IPS DF 6.9 (cell line): Measurements from ENCODE around the gene FRMD7.

ENCODE experiments used
- DNase-seq: peaks from one replicate; pipeline ENCODE4 v3.0.0-alpha.2; 2013; ENCODE audit warnings: low read depth, low spot score
- H3K27ac ChIP-seq: one replicate; pipeline ENCODE4 v1.5.1; 2013; ENCODE audit warnings: low read length, control low read depth
- H3K27me3 ChIP-seq: 2 replicates; pipeline ENCODE4 v1.6.1; 2013; ENCODE audit warnings: mild to moderate bottlenecking, low read length; ENCODE audit not compliant: control insufficient read depth, insufficient read depth
- H3K36me3 ChIP-seq: 2 replicates; pipeline ENCODE4 v1.6.1; 2013; ENCODE audit warnings: low read length; ENCODE audit not compliant: control insufficient read depth, insufficient read depth
- H3K4me1 ChIP-seq: 2 replicates; pipeline ENCODE4 v1.6.1; 2013; ENCODE audit warnings: low read length; ENCODE audit not compliant: control insufficient read depth, insufficient read depth
- H3K4me3 ChIP-seq: 2 replicates; pipeline ENCODE4 v1.5.1; 2013; ENCODE audit warnings: mild to moderate bottlenecking, low read length
- H3K9me3 ChIP-seq: 2 replicates; pipeline ENCODE4 v1.6.1; 2013; ENCODE audit warnings: low read length, inconsistent platforms; ENCODE audit not compliant: control insufficient read depth, insufficient read depth
- WGBS: extraction: QIAGEN DNeasy Blood & Tissue Kit; methylation state at CpG from one replicate; pipeline ENCODE4 v1.1.7; 2013; ENCODE audit warnings: mixed read lengths, missing lambda C conversion rate; ENCODE audit not compliant: insufficient read length, insufficient coverage; 5-methylcytosine and 5-hydroxymethylcytosine counted together

Gene FRMD7

GRCh38 chrX:132041015-132041414, 86.8 kb downstream of the FRMD7 start:
- Histone ChIP-seq H3K4me3 (no peak overlapping the region), H3K27ac (no peak overlapping the region), H3K9me3 (no peaks in the 10 kb centered on the region), H3K4me1 (peaks cover 1% of the 10 kb centered on the region; the same call in 1 of the 2 replicates), H3K27me3 (no peaks in the 10 kb centered on the region), H3K36me3 (no peaks in the 10 kb centered on the region)
- no peak for DNase-seq
- no CpG with 5 or more reads among the region's 4 CpGs for WGBS

GRCh38 chrX:132040066-132040465, 87.8 kb downstream of the FRMD7 start:
- H3K4me3 ChIP-seq = no peak overlapping the region
- H3K4me1 ChIP-seq = no peaks in the 10 kb centered on the region; the same call in 1 of the 2 replicates
- no peaks in the 10 kb centered on the region for H3K27me3 ChIP-seq
- DNase-seq = no peak
- H3K9me3 ChIP-seq = no peaks in the 10 kb centered on the region
- WGBS = no CpG with 5 or more reads among the region's 2 CpGs
- no peak overlapping the region for H3K27ac ChIP-seq
- H3K36me3 ChIP-seq = no peaks in the 10 kb centered on the region

- no peak overlapping the region for H3K4me3 ChIP-seq
- DNase-seq = no peak
- H3K9me3 ChIP-seq = no peaks in the 10 kb centered on the region
- H3K27ac ChIP-seq = no peak overlapping the region
- no peaks in the 10 kb centered on the region for H3K27me3 ChIP-seq
- H3K36me3 ChIP-seq = no peaks in the 10 kb centered on the region
- no CpG with 5 or more reads among the region's 5 CpGs for WGBS
- no peaks in the 10 kb centered on the region for H3K4me1 ChIP-seq
Observed at GRCh38 chrX:132037479-132037993, 90.3 kb downstream of the FRMD7 start.

GRCh38 chrX:132034648-132035047, 93.2 kb downstream of the FRMD7 start:
- Histone ChIP-seq H3K36me3 (no peaks in the 10 kb centered on the region), H3K27me3 (no peaks in the 10 kb centered on the region), H3K27ac (no peak overlapping the region), H3K4me1 (no peaks in the 10 kb centered on the region), H3K4me3 (no peak overlapping the region), H3K9me3 (no peaks in the 10 kb centered on the region)
- DNase-seq = no peak
- WGBS = no CpG with 5 or more reads among the region's 3 CpGs

GRCh38 chrX:132033166-132033565, 94.7 kb downstream of the FRMD7 start:
- no peak overlapping the region for H3K27ac ChIP-seq
- no CpG with 5 or more reads among the region's 3 CpGs for WGBS
- no peaks in the 10 kb centered on the region for H3K36me3 ChIP-seq
- no peaks in the 10 kb centered on the region for H3K27me3 ChIP-seq
- no peak overlapping the region for H3K4me3 ChIP-seq
- H3K9me3 ChIP-seq = no peaks in the 10 kb centered on the region
- H3K4me1 ChIP-seq = no peaks in the 10 kb centered on the region
- no peak for DNase-seq

- H3K4me3 ChIP-seq = no peak overlapping the region
- no peaks in the 10 kb centered on the region for H3K9me3 ChIP-seq
- H3K4me1 ChIP-seq = no peaks in the 10 kb centered on the region
- DNase-seq = no peak
- H3K27me3 ChIP-seq = no peaks in the 10 kb centered on the region
- no CpG with 5 or more reads among the region's 4 CpGs for WGBS
- H3K36me3 ChIP-seq = no peaks in the 10 kb centered on the region
- no peak overlapping the region for H3K27ac ChIP-seq
Observed at GRCh38 chrX:132031867-132032266, 96.0 kb downstream of the FRMD7 start.

GRCh38 chrX:132030264-132030663, 97.6 kb downstream of the FRMD7 start:
- Histone ChIP-seq H3K36me3 (no peaks in the 10 kb centered on the region), H3K27ac (no peak overlapping the region), H3K9me3 (no peaks in the 10 kb centered on the region), H3K27me3 (no peaks in the 10 kb centered on the region), H3K4me1 (no peaks in the 10 kb centered on the region), H3K4me3 (no peak overlapping the region)
- DNase-seq = no peak
